GM18951 (cell line): ENCODE data around the gene AJM1.
"Not testable (repeated sequence)": the region's sequence is repeated elsewhere in the genome, so short reads cannot be mapped to it uniquely, and the experiment has no call there.

ENCODE experiments used
- POLR2A ChIP-seq: IDR thresholded peaks from 4 replicates; pipeline ENCODE4 v1.6.1; 2011; ENCODE audit warnings: mild to moderate bottlenecking; ENCODE audit not compliant: insufficient read length, insufficient read depth; ENCODE audit errors: extremely low read depth
- in situ Hi-C: fragments of 300-500 bp; cut with MboI; formaldehyde crosslinking; loops from one replicate; pipeline ENCODE4 v1.12.0; 2022; ENCODE audit warnings: low sequenced_read_pairs, mixed read lengths, inconsistent platforms; ENCODE audit not compliant: unreplicated experiment

Gene AJM1

GRCh38 chr9:136840140-136840876, 2.0 kb upstream of the AJM1 start:
- no peak for TF ChIP-seq POLR2A
- in situ Hi-C loops = no loop called here

- no peak for TF ChIP-seq POLR2A
- in situ Hi-C loops = no loop called here
Observed at GRCh38 chr9:136840877-136841645, 1.2 kb upstream of the AJM1 start.

GRCh38 chr9:136841646-136842379, 465 bp upstream of the AJM1 start:
- in situ Hi-C loops = not testable (repeated sequence)

- in situ Hi-C loops = not testable (repeated sequence)
Observed at GRCh38 chr9:136843159-136843800, 1.0 kb downstream of the AJM1 start.

- in situ Hi-C loops = not testable (repeated sequence)
Observed at GRCh38 chr9:136843801-136844740, 1.8 kb downstream of the AJM1 start.

- no peak for TF ChIP-seq POLR2A
- in situ Hi-C loops = no loop called here
Observed at GRCh38 chr9:136844761-136845464, 2.6 kb downstream of the AJM1 start.

GRCh38 chr9:136845465-136846260, 3.4 kb downstream of the AJM1 start:
- TF ChIP-seq POLR2A = no peak
- in situ Hi-C loops = no loop called here

GRCh38 chr9:136846376-136847087, 4.3 kb downstream of the AJM1 start:
- TF ChIP-seq POLR2A = no peak

GRCh38 chr9:136847088-136847825, 5.0 kb downstream of the AJM1 start:
- TF ChIP-seq POLR2A = no peak
- in situ Hi-C loops = no loop called here

More at GRCh38 chr9:136846376-136847087, 4.3 kb downstream of the AJM1 start:
- in situ Hi-C loops = no loop called here

- peak; percentile 67 for TF ChIP-seq POLR2A
- in situ Hi-C loops = no loop called here
Observed at GRCh38 chr9:136847826-136848392, 5.6 kb downstream of the AJM1 start.
